Stimulated activated effector memory CD8-positive, alpha-beta T cell treated with anti-CD3 and anti-CD28 coated beads, Interleukin-12 subunit alpha, Interleukin-12 subunit beta, amount 100 ng/mL, for 72 hours (primary cell): ENCODE results near the gene ATR.
"Not testable (repeated sequence)": the region's sequence is repeated elsewhere in the genome, so short reads cannot be mapped to it uniquely, and the experiment has no call there.

ENCODE experiments used
- ATAC-seq: fragments of 150-1000 bp; cut with Tn5 transposase; 2 replicates; pipeline ENCODE4 v1.10.0; 2021
- DNase-seq, 2 donors: peaks; one replicate each; pipeline ENCODE4 v3.0.0; 2021 to 2022; ENCODE audit warnings: low spot score in 2 of 2
- H3K27ac Mint-ChIP-seq: one replicate; pipeline ENCODE4 v1.8.0; 2022; ENCODE audit warnings: mild to moderate bottlenecking, mixed read lengths
- H3K36me3 Mint-ChIP-seq: one replicate; pipeline ENCODE4 v1.8.0; 2022; ENCODE audit warnings: mild to moderate bottlenecking, mixed read lengths
- H3K4me1 Mint-ChIP-seq: one replicate; pipeline ENCODE4 v1.8.0; 2022; ENCODE audit warnings: mixed read lengths
- H3K4me3 Mint-ChIP-seq: one replicate; pipeline ENCODE4 v1.8.0; 2022; ENCODE audit warnings: mild to moderate bottlenecking, mixed read lengths
- H3K9me3 Mint-ChIP-seq: one replicate; pipeline ENCODE4 v1.8.0; 2022; ENCODE audit warnings: mixed read lengths

ATR gene

GRCh38 chr3:142424754-142425153, 153.8 kb downstream of the ATR start:
- H3K27ac Mint-ChIP-seq, result no peak overlapping the region
- no peak for DNase-seq
- no peaks in the 10 kb centered on the region for H3K9me3 Mint-ChIP-seq
- no peak overlapping the region for H3K4me3 Mint-ChIP-seq
- H3K36me3 Mint-ChIP-seq, result no peaks in the 10 kb centered on the region
- peaks cover 17% of the 10 kb centered on the region for H3K4me1 Mint-ChIP-seq
- no peak for ATAC-seq

DNA sequence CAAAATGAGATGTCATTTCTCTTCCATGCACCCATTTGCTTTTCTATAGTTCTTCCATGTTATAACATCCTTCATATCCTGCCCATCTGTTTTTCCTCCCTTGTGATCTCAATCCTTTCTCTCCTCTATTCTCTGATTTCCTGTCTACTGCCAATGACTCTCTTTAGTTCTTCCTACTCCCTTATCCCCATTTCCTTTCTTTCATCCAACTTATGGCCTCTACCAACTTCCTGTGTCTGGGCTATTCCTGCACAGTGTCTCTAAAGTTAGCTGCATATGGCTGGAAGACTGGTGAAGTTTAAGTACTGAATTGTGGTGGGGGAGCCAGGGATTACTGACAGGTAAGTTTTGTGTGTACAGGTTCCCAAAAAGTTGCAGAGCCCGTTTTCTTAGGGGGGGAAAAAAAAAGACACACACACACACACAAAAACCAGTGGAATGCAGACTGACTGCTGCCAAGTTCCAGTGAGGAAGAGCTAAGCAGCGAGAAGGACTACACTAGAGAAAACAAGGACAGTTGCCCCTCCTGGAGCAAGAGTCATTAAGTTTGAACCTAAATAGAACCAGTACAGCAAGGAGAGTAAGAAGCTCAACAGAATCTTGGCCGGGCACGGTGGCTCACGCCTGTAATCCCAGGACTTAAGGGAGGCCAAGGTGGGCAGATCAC, 159.5 kb downstream of the ATR start:
- H3K4me3 Mint-ChIP-seq, result no peak overlapping the region
- peak overlapping the region; percentile 7 for H3K27ac Mint-ChIP-seq
- no peaks in the 10 kb centered on the region for H3K9me3 Mint-ChIP-seq
- ATAC-seq, result no peak
- no peaks in the 10 kb centered on the region for H3K36me3 Mint-ChIP-seq
- no peaks in the 10 kb centered on the region for H3K4me1 Mint-ChIP-seq
- no peak for DNase-seq

DNA sequence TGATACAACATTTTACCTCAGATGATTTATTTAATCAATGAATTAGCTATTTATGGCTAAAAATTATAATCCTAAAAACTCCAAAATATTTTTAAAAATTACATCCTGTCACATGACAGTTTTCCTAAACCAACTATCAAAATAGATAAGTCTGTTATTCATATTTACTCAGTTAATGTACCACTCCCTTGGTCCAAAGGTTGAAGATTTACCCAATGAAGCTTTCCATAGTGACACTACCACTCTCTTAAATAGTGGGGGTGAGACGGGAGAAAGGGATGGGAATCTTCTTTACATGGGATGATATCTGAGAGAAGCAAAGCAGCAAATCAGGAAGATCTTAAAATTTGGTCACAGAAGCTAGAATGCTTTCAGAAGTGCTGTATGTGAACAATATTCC, 161.2 kb downstream of the ATR start:
- H3K36me3 Mint-ChIP-seq, result no peaks in the 10 kb centered on the region
- no peaks in the 10 kb centered on the region for H3K4me1 Mint-ChIP-seq
- no peaks in the 10 kb centered on the region for H3K9me3 Mint-ChIP-seq
- no peak overlapping the region for H3K4me3 Mint-ChIP-seq
- ATAC-seq (no peak), DNase-seq (no peak)
- H3K27ac Mint-ChIP-seq, result no peak overlapping the region

GRCh38 chr3:142400537-142400936, 178.0 kb downstream of the ATR start:
- H3K4me3 Mint-ChIP-seq, H3K36me3 Mint-ChIP-seq, DNase-seq, ATAC-seq, H3K27ac Mint-ChIP-seq, H3K4me1 Mint-ChIP-seq, H3K9me3 Mint-ChIP-seq: not testable (repeated sequence)
